ENCODE data around the gene ELMOD1. TPM values are rescaled to one million over a fixed set of nuclear protein-coding genes. Genes with fewer than 3 reads are reported as not detected.

Gene ELMOD1
- total RNA-seq, 3 donors from 2014 or later, result not detected

- Mint-ChIP-seq H3K9me3 (no peaks in the 10 kb centered on the region), H3K4me1 (ENCODE audit: low read depth) (no peaks in the 10 kb centered on the region), H3K4me3 (no peak overlapping the region), H3K27me3 (ENCODE audit: low read depth) (peaks cover 27% of the 10 kb centered on the region), H3K36me3 (ENCODE audit: insufficient read depth) (no peaks in the 10 kb centered on the region)
- DNase-seq, result no peak
- no peak for ATAC-seq
These were observed 55.8 kb downstream of the ELMOD1 start for GRCh38 chr11:107646783-107647182.

- DNase-seq (no peak), ATAC-seq (no peak)
- H3K4me1 Mint-ChIP-seq (ENCODE audit: low read depth), result no peaks in the 10 kb centered on the region
- H3K4me3 Mint-ChIP-seq, result no peak overlapping the region
- no peaks in the 10 kb centered on the region for H3K9me3 Mint-ChIP-seq
- H3K36me3 Mint-ChIP-seq (ENCODE audit: insufficient read depth), result no peaks in the 10 kb centered on the region
- H3K27me3 Mint-ChIP-seq (ENCODE audit: low read depth), result peaks cover 27% of the 10 kb centered on the region
These were observed 57.3 kb downstream of the ELMOD1 start for GRCh38 chr11:107648242-107648641.

- no peaks in the 10 kb centered on the region for H3K36me3 Mint-ChIP-seq (ENCODE audit: insufficient read depth)
- DNase-seq, result no peak
- H3K27me3 Mint-ChIP-seq (ENCODE audit: low read depth), result peaks cover 25% of the 10 kb centered on the region
- no peak overlapping the region for H3K4me3 Mint-ChIP-seq
- no peak for ATAC-seq
- no peaks in the 10 kb centered on the region for H3K9me3 Mint-ChIP-seq
- H3K4me1 Mint-ChIP-seq (ENCODE audit: low read depth), result no peaks in the 10 kb centered on the region
These were observed 60.7 kb downstream of the ELMOD1 start for GRCh38 chr11:107651672-107652071.

GRCh38 chr11:107653076-107653475 is 62.1 kb downstream of the ELMOD1 start:
- no peaks in the 10 kb centered on the region for H3K9me3 Mint-ChIP-seq
- no peak for ATAC-seq
- no peak overlapping the region for H3K4me3 Mint-ChIP-seq
- no peak for DNase-seq
- H3K36me3 Mint-ChIP-seq (ENCODE audit: insufficient read depth), result no peaks in the 10 kb centered on the region
- no peaks in the 10 kb centered on the region for H3K4me1 Mint-ChIP-seq (ENCODE audit: low read depth)
- peaks cover 26% of the 10 kb centered on the region for H3K27me3 Mint-ChIP-seq (ENCODE audit: low read depth)

GRCh38 chr11:107655602-107656001 is 64.7 kb downstream of the ELMOD1 start:
- no peaks in the 10 kb centered on the region for H3K36me3 Mint-ChIP-seq (ENCODE audit: insufficient read depth)
- no peak overlapping the region for H3K4me3 Mint-ChIP-seq
- no peaks in the 10 kb centered on the region for H3K9me3 Mint-ChIP-seq
- no peak for DNase-seq
- no peaks in the 10 kb centered on the region for H3K4me1 Mint-ChIP-seq (ENCODE audit: low read depth)
- peaks cover 8% of the 10 kb centered on the region for H3K27me3 Mint-ChIP-seq (ENCODE audit: low read depth)
- no peak for ATAC-seq

GRCh38 chr11:107659310-107659709 is 68.4 kb downstream of the ELMOD1 start:
- Mint-ChIP-seq H3K4me3 (no peak overlapping the region), H3K27me3 (ENCODE audit: low read depth) (peaks cover 6% of the 10 kb centered on the region), H3K36me3 (ENCODE audit: insufficient read depth) (no peaks in the 10 kb centered on the region), H3K9me3 (no peaks in the 10 kb centered on the region), H3K4me1 (ENCODE audit: low read depth) (no peaks in the 10 kb centered on the region)
- DNase-seq (no peak), ATAC-seq (no peak)

GRCh38 chr11:107660066-107660465 is 69.1 kb downstream of the ELMOD1 start:
- ATAC-seq (no peak), DNase-seq (no peak)
- H3K4me3 Mint-ChIP-seq, result no peak overlapping the region
- H3K4me1 Mint-ChIP-seq (ENCODE audit: low read depth), result no peaks in the 10 kb centered on the region
- H3K27me3 Mint-ChIP-seq (ENCODE audit: low read depth), result peaks cover 10% of the 10 kb centered on the region
- H3K9me3 Mint-ChIP-seq, result no peaks in the 10 kb centered on the region
- H3K36me3 Mint-ChIP-seq (ENCODE audit: insufficient read depth), result no peaks in the 10 kb centered on the region

- ATAC-seq, result no peak
- H3K9me3 Mint-ChIP-seq, result no peaks in the 10 kb centered on the region
- peaks cover 10% of the 10 kb centered on the region for H3K27me3 Mint-ChIP-seq (ENCODE audit: low read depth)
- no peak overlapping the region for H3K4me3 Mint-ChIP-seq
- DNase-seq, result no peak
- H3K4me1 Mint-ChIP-seq (ENCODE audit: low read depth), result no peaks in the 10 kb centered on the region
- H3K36me3 Mint-ChIP-seq (ENCODE audit: insufficient read depth), result no peaks in the 10 kb centered on the region
These were observed 70.7 kb downstream of the ELMOD1 start for GRCh38 chr11:107661656-107662055.

- Mint-ChIP-seq H3K4me3 (no peak overlapping the region), H3K9me3 (no peaks in the 10 kb centered on the region), H3K27me3 (ENCODE audit: low read depth) (peaks cover 7% of the 10 kb centered on the region), H3K36me3 (ENCODE audit: insufficient read depth) (no peaks in the 10 kb centered on the region), H3K4me1 (ENCODE audit: low read depth) (no peaks in the 10 kb centered on the region)
- ATAC-seq (no peak), DNase-seq (no peak)
These were observed 74.1 kb downstream of the ELMOD1 start for GRCh38 chr11:107665018-107665417.

- no peak for DNase-seq
- ATAC-seq, result no peak
- no peaks in the 10 kb centered on the region for H3K4me1 Mint-ChIP-seq (ENCODE audit: low read depth)
- H3K27me3 Mint-ChIP-seq (ENCODE audit: low read depth), result peaks cover 10% of the 10 kb centered on the region
- H3K9me3 Mint-ChIP-seq, result no peaks in the 10 kb centered on the region
- H3K4me3 Mint-ChIP-seq, result no peak overlapping the region
- no peaks in the 10 kb centered on the region for H3K36me3 Mint-ChIP-seq (ENCODE audit: insufficient read depth)
These were observed 76.1 kb downstream of the ELMOD1 start for GRCh38 chr11:107666911-107667613.

- H3K4me1 Mint-ChIP-seq (ENCODE audit: low read depth), result no peaks in the 10 kb centered on the region
- H3K27me3 Mint-ChIP-seq (ENCODE audit: low read depth), result peaks cover 15% of the 10 kb centered on the region
- no peak for DNase-seq
- no peak for ATAC-seq
- H3K9me3 Mint-ChIP-seq, result no peaks in the 10 kb centered on the region
- no peak overlapping the region for H3K4me3 Mint-ChIP-seq
- no peaks in the 10 kb centered on the region for H3K36me3 Mint-ChIP-seq (ENCODE audit: insufficient read depth)
These were observed 78.3 kb downstream of the ELMOD1 start for GRCh38 chr11:107669191-107669740.

- DNase-seq (no peak), ATAC-seq (no peak)
- no peaks in the 10 kb centered on the region for H3K36me3 Mint-ChIP-seq (ENCODE audit: insufficient read depth)
- H3K9me3 Mint-ChIP-seq, result no peaks in the 10 kb centered on the region
- peaks cover 14% of the 10 kb centered on the region for H3K27me3 Mint-ChIP-seq (ENCODE audit: low read depth)
- no peak overlapping the region for H3K4me3 Mint-ChIP-seq
- H3K4me1 Mint-ChIP-seq (ENCODE audit: low read depth), result no peaks in the 10 kb centered on the region
These were observed 79.1 kb downstream of the ELMOD1 start for GRCh38 chr11:107669893-107670601.

GRCh38 chr11:107675902-107676301 is 85.0 kb downstream of the ELMOD1 start:
- H3K27me3 Mint-ChIP-seq (ENCODE audit: low read depth), result peaks cover 15% of the 10 kb centered on the region
- H3K36me3 Mint-ChIP-seq (ENCODE audit: insufficient read depth), result no peaks in the 10 kb centered on the region
- no peaks in the 10 kb centered on the region for H3K9me3 Mint-ChIP-seq
- DNase-seq (no peak), ATAC-seq (no peak)
- H3K4me3 Mint-ChIP-seq, result no peak overlapping the region
- no peaks in the 10 kb centered on the region for H3K4me1 Mint-ChIP-seq (ENCODE audit: low read depth)

GRCh38 chr11:107676336-107677057 is 85.5 kb downstream of the ELMOD1 start:
- Mint-ChIP-seq H3K4me1 (ENCODE audit: low read depth) (no peaks in the 10 kb centered on the region), H3K9me3 (no peaks in the 10 kb centered on the region)
- no peak for ATAC-seq

More at GRCh38 chr11:107676336-107677057, 85.5 kb downstream of the ELMOD1 start:
- no peaks in the 10 kb centered on the region for H3K36me3 Mint-ChIP-seq (ENCODE audit: insufficient read depth)
- no peak overlapping the region for H3K4me3 Mint-ChIP-seq
- no peak for DNase-seq
- peaks cover 15% of the 10 kb centered on the region for H3K27me3 Mint-ChIP-seq (ENCODE audit: low read depth)

Data from activated T-cell treated with anti-CD3 and anti-CD28 coated beads, Interleukin-2, amount 50 U/mL, for 4 hours (primary cell).